Dermis microvascular lymphatic vessel endothelial cell (primary cell): ENCODE measurements around the gene PLXNB2. TPM values are rescaled to one million over a fixed set of nuclear protein-coding genes. Genes with fewer than 3 reads are reported as not detected.

Experiments used
- DNase-seq, 2 donors: peaks; one replicate each; pipeline versions ENCODE4 v3.0.0 to v3.0.0-alpha.2; 2010; ENCODE audit warnings: low read depth in 2 of 2
- total RNA-seq: library from RNA; depleted of rRNA; stranded (reverse); fragments of >200 nt; gene quantifications from 2 replicates; pipeline ENCODE4 v1.2.1, GENCODE V29; 2014

Gene PLXNB2
- total RNA-seq, 1 donor from 2014 or later = 49.4 TPM

DNA sequence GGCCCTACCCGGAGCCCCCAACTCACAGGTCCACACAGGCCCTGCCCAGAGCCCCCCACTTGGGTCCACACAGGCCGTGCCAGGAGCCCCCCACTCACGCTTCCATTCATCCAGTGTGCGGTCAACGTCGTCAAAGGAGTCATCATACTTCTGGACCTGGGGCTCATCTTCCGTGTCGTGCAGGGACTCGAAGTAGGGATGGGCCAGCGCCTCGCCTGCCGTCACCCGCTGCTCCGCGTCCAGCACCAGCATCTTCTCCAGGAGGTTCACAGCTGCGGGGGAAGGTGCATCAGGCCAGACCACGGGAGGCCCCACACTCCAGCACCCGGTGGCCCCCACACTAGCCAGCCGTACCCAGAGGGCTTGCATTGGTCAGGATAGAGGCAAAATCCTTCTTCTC, 52.3 kb downstream of the PLXNB2 start:
- no peak for DNase-seq

DNA sequence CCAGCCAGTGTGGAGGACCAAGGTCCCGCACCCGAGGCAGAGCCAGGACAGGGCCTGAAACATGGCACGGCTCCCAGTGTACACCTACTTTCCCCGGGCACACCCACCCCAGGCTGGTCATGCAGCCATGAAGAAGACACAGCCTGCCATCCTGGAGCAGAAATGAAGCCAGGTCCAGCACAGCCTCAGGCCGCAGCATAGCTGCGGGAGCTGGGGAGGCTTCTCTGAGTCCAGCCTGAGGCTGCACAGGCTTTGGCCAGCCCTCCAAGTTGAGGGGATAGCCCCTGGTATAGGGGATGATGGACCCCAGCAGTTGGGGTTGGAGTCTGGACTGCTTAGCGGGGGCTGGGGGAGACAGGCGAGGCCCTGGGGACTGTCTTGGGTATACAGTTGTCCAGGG, 53.5 kb downstream of the PLXNB2 start:
- DNase-seq = no peak

DNA sequence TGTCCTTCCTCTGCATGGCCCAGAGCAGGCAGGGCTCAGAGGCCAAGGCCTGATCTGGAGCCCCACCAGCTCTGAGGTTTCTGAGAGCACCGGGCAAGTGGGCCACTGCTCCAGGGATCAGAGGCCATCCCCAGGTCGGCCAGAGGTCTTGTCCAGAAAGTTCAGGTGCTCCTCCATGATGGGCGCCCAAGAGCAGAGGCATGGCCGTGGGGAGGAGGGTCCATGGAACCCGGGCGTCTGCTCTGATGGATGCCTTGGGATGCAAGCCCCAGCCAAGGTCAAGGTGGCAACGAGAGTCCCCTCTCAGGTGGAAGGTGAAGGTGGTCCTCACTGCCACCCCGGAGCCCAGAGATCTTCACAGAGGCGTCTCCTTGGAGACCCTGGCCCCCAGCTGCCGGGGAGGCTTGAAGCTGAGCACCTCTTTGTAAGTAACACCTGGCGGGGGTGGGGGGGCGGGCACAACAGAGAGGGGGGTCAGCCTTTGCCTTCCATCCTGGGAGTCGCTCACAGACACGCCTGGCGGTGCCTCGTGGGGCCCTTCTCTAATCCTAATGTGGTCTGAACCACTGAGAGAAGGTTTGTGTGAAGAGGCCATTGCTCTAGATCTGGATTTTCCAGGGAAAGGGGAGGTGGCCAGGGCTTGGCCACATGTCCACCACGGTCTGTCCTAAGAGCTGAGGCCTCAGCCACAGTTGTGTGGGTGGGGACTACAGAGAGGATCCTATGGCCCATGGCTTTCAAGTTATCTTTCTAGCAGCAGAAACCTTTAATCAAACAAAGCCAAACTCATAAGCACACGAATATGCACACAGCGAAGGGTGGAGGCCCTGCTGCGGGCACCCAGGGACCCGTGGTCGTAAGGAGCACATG, 54.2 kb downstream of the PLXNB2 start:
- no peak for DNase-seq

DNA sequence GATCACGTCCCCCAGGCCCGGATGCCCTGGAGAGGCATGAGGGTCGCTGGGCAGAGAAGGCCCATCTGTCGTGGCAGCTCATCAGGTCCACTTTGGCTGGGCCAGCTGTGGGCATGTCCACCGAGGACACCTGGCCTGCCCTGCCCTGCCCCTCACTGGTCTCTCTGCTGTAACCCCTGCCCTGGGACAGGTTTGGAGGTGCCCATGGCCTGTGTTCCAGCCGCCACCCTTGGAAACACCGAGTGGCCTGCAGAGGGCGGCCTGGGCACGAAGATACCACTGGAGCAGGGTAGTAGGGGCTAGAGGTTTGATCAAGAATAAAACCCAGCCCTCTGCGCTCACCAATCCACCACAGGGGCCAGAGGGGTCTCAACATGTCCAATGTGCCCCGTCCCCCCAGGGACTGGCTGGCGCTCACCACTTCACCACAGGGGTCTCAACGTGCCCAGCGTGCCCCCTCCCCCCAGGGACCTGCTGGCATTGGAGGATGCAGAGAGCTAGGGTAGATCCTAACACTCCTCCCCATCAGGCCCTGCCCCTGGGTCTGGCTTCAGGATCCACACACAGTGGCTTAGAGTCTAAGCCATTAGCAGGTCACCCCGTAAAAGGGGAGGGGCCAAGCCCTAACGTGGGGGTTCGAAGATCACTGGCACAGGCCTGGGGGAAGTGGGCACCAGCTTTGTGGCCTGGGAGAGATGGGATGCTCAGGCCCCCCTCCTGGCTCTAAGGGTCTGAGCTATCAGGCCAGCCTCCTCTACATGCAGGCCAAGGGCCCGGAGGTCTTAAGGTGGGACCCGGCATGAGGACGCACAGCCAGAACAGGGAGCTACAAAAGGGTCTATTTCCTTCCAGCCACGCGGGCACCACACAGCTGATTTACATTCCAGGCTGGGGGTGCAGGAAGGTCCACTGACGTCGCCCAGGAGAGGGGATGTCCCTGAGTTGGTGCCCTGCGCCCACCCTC, 55.1 kb downstream of the PLXNB2 start:
- DNase-seq = peak in 1 of 2 donors; percentile 74

DNA sequence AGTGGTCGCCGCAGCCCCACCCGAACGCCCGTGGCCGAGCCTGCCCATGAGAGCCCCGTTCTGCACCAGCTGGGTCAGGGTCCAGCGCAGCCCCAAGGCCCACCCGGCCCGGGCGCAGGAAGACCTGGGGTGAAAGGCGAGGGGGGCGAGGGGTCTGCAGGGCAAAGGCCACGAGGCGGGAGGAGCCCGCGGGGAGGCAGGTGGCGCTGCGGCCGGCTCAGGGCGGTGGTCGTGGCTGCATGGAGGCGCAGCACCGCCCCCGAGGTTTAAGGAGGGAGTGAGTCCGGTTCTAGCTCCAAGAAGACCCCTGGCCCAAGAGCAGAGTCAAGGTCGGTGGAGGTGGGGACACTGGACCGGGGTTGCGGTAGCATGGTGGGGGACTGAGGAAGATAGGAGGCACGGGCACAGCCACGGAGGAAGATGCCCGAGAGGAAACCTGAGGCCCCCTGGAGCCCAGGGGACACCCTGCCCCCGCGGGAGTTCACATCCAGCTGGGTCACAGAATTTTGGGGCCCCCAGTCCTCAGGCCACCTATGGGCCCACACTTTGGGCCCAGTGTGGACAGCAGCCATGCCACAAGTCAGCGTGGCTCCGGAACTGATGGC, 55.9 kb downstream of the PLXNB2 start:
- no peak for DNase-seq

DNA sequence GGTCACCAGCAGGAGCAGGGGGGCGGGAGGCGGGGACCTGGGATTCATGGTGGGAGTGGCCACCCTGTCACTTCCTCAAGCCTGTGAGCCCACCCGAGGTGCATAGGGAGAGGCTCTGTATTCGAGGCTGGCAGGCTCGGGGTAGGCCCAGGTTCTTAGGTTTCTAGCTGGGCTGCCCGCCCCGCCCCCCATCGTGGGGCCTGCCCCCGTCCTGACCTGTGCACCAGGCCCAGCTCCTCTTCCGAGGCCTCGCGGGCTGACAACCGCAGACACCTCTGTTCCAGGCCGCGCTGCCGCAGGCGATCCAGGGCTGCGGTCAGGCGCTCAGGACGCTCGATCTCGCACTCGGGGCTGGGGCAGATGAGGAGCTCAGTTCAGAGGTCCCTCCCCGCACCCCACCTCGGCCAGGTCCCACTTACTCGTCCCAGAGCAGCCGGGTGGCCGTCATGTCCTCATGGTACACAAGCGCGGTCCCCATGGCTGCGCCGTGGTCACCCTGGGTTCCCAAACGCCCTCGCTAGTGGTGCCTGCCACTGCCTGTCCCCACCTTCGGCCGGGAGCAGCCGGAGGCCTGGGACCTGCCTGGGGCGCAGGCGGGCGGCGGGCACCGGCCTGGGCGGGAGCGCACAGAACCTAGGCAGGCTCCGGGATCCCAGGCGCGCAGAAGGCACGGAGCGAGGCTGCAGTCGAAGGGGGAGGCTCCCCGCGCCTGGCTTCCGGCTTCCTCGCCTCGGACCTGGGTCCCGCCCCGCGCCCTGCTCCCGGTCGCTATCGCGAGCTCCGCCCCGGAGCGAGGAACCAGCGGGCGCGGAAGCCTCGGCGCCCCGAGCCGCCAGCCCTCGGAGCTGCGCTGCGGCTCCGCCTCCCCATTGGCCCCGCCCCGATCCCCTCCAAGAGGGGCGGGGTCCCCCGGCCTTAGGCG, 56.6 kb downstream of the PLXNB2 start, which contains the start of gene HDAC10:
HDAC10 (minus strand) TSS at position 711 of the 922 bp plus-strand sequence; CDS start at position 478, 233 bp downstream.
- DNase-seq = peak in 1 of 2 donors; percentile 82

DNA sequence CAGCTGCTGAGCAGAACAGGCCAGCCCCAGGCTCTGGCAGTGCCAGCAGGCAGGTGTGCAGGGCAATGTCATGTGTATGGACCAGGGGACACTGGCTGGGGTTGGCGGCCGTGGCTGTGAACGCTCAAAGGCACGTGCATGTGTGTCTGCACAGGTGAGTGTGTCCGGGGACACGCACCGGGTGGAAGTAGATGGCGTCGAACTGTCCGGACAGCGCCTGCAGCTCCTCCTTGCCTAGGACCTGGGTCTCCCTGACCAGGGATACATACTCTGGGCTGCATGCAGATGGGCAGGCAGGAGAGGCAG, 57.2 kb downstream of the PLXNB2 start:
- no peak for DNase-seq

DNA sequence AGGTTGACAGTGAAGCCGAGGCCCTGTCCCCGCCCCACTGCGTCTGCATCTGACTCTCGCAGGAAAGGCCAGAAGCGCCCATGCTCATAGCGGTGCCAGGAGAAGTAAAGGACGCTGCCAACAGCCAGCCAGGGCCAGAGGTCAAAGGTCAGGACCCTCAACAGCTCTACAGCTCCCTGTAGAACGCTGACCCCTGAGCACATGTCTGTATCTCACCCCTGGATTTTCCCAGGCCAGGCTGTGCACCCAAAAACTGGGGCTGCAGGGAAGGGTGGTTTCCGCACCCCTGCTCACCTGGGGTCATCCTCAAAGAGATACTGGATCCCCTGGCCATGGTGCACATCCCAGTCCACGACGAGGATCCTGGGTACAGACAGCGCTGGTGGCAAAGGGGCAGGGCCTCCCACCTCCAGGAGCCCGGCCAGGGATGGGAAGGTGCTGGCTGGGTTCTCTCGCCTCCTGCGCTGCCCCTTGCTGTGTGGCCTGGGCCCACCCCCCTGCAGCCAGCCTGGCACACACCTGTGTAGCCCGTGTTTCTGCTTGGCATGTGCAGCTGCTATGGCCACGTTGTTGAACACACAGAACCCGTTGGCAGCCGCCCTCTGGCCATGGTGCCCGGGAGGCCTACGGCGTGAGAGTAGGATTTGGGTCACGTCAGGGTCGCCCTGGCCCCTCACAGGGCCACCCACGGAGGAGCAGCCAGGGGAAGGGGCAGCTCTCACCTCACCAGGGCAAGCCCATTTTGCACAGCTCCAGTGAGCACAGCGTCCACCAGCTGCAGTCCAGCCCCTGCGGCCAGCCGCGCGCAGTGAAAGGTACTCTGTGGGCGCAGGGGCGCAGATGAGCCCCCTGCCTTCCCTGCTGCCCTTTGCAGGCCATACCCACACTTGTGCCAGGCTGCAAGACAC, 57.9 kb downstream of the PLXNB2 start:
- no peak for DNase-seq

DNA sequence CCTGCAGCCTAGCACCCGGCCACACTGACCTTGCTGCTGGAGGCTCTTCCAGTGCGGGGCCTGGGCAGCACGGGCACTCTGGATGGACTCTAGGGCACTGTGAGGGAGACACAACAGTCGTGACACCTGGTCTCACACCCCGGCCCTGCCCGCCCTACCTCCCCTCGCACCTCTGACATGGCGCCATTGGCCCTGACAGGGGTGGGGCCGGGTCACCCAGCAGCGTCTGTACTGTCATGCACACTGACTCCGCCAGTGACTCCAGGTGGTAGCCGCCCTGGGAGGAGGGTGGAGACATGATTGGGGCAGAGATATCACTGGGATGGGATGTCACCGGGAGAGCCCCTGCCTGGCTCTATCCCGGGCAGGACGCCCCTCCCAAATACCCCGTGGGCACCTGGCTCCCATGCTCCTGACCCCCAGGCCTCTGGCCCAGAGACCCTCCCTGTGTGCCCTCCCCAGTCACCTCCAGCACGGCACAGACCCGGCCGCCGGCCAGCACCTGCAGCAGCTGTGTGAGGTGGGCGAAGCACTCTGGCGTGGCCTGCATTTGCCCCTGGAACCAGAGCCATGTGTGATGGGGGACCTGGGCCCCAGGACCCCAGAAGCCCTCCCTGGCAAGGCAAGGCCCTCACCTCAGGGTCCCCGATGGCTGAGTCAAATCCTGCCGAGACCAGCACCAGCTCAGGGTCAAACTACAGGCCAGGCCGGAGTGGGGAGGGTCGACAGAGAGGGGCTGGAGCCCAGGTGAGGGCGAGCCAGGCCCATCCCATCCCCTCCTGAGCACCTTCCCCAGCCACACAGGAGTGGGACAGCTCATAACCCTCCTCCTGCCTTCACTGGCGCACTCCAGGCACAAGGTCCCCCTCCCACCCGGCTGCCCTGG, 59.0 kb downstream of the PLXNB2 start:
- DNase-seq = no peak

DNA sequence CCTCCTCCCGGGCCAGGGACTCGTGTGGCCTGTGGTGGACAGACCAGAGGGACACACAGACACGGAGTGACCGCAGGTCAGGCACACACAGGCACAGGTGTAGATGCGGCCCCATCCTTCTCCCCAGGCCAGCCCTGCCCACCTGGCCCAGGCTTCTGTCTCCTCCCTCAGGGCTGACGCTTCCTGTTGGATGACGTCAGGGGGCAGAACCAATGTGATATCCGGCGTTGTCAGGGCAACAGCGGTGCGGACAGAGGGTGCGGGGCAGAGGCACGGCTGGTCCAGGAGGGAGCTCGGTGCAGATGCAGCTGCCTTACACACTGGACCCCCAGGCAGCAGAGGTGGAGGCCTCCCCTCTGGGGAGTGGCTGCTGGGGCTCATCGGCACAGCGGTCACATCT, 59.7 kb downstream of the PLXNB2 start:
- peak; percentile 66 to 77 for DNase-seq

DNA sequence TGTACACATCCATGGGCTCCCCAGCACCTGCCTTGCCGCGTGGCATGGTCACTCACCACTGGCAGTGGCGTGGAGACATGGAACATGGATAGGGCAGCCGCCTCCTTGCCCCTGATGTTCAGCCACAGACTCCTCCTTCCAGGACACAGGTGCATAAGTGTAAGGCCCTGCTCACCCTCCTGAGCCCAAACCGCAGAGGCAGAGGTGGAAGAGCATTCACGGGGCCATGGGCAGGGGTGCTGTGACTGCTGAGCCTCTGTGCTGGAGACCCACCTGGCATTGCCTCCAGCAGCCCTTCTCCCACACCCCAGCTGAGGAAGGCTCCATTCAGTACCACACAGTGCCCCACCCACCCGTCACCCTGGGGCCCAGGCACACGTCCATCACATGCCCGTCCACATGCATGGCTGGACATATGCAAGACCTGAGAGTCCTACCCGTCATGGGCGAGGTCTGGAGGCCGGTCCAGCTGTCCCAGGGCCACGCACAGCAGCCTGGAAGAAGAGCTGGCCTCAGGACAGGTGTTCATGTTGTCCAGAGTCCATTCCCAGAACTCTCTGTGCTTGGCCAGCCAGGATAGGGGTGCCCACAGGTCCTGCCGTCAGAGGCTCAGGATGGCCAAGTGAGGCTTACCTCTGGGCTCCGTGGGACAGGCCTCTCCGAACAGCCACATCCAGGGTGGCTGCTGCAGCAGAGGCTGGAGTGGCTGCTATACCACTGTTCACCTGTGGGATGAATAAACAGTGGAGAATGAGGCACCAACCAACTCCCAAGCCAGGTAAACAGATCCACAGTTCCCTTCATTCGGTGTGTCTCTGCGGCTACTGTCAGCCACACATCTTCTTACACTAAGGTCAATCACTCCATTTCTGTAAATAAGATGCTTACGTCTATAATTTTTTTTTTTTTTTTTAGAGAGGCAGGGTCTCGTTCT, 60.9 kb downstream of the PLXNB2 start:
- DNase-seq = no peak

DNA sequence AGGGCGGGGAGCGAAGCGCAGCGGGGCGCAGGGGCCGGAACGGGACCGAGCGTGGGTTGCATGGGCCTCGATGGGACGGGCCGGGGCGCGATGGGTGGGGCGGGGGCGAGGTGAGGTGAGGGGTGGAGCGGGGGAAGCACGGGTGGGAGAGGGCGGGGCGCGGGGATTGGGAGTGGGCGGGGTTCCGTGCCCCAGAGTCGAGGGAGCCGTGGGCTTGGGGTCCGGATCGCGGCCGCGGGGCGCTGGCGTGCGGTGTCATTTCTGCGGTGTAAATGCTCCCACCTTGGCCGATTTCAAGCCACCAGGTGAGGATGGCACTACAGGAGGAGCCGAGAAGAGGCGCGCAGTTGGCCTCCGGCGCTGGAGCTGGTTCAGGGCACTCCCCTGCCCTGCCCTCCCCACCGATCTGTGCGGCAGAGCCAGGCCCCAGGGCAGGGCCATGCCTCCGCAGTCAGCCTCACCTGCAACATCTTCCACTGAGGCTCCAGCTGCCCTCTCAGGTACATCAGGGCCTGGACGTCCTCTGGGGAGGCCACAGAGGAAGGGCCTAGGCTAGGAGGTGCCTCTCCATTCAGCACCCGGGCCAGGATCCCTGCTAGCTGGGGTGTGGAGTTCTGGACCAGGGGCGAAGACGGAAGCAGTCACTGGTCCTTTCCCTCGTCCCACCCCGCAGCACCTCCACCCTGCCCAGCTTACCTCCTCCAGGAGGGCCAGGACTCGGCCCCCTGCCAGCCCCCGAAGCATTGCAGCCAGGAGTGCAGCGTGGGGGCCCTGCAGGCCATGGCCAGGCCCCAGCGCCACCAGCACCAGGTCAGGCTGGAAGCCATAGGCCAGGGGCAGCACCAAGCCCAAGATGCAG, 62.0 kb downstream of the PLXNB2 start:
- DNase-seq = no peak

DNA sequence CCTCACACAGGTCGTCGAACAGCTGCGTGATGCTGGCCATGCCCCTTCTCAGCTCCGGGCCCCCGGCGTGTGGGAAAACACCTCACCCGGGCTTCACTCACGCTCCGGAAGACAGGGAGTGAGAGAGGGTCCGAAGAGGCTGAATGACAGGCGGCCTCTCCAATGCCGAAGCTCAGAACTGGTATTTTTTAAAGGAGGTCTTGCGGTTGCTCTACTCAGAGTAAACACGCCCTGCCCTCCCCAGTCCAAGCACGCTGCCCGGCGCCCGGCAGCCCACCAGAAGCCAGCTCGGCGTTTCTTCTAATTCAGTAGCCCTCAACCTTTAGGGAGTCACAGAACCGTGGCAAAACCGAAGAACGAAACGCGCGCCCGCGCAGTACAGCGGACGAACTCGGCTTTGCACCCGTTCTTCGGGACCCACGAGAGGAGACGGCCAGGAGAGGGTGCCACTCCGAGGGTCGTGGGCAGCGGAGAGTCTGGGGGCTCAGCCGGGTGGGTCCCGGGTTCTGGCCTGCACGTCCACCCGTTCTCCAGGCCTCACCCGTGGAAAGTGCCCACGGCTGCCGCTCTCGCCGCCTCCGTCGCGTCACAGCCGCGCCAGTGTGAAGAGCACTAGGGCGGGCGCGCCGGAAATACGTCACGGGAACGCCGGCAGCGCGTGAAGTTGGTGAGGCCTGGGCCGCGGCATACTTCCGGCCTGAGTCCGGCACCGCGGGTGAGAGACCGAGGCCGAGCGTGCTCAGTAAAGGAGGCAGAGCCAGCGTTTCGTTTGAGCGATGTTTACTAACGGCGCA, 62.8 kb downstream of the PLXNB2 start, which contains the start of gene TUBGCP6:
TUBGCP6 (minus strand) TSS at position 604 of the 794 bp plus-strand sequence; CDS start at position 40, 564 bp downstream.
- DNase-seq = peak; percentile 80 to 95

DNA sequence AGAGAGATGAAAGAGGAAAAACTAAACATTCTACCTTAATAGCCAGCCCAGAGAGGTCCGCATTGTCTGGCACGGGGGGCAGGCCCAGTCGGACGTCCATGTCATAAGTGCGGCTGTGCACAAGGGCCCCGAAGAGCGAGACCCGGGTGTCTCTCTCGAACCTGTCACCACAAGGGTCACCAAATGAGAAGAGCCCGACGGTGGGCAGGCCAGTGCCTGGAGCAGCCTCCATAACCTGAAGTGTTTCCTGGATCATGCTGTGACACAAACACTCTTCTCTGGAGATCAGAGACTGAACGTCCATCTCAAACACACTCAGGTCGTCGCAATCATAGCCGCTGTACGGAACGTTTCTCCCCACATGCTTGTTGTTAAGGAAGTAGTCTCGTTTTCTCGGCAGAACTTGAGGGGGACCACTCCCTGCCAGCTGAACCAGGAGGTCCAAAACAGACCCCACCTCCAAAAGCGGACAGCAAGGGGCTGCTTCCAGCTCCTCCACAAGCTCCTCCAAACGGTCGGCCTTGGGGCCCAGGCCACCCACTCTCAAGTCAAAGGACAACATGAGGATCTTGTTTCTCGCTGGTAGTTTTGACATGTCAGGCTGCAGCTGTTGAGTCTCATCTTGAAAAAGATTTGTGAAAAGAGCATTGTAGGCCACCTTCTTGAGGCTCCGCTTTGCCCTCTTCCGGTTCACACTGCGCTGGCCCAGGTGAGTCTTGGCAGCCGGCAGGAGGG, 63.6 kb downstream of the PLXNB2 start:
- peak in 1 of 2 donors; percentile 19 for DNase-seq

DNA sequence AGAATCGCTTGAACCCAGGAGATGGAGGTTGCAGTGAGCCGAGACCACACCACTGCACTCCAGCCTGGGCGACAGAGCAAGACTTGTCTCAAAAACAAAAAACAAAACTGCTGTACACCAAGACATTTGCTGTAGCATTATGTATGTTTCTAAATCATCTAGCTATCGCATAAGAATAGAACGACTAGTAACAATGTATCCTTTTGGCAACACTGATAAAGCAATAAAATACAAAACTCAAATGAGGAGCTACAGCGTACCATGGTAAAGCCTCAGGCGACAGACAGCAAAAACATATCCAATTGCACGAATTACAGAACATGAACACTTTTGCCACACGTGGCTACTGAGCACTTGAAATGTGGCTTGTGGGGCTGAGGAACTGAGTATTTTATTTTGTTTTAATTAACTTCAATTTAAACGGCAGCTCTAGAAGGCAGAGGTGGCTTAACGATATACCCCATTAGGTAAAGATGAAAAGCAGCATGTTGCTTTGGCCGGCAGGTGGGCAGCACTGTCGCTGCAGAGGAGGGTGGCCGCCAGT, 65.0 kb downstream of the PLXNB2 start:
- DNase-seq = no peak
